ENCODE data around the gene ARHGAP32.

ARHGAP32 gene

GRCh38 chr11:129109701-129110100 lies 82.4 kb downstream of the ARHGAP32 start:
- no peak for DNase-seq (ENCODE audit: low spot score)

GRCh38 chr11:129106788-129107187 lies 85.3 kb downstream of the ARHGAP32 start:
- DNase-seq (ENCODE audit: low spot score), result no peak

DNA sequence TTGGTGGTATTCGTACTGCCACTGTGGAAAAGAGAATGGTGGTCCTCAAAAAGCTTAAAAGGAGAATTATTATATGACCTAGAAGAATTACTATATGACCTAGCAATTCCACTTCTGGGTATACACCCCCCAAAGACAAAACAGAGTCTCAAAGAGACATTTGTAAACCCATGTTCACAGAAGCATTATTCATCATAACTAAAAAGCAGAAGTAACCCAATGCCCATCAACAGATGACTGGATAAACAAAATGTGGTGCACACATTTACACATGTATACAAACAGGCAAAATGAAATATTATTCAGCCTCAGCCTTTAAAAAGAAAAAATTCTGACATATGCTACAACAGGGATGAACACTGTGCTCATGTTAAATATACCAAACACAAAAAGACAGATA lies 89.4 kb downstream of the ARHGAP32 start:
- DNase-seq (ENCODE audit: low spot score), result no peak

DNA sequence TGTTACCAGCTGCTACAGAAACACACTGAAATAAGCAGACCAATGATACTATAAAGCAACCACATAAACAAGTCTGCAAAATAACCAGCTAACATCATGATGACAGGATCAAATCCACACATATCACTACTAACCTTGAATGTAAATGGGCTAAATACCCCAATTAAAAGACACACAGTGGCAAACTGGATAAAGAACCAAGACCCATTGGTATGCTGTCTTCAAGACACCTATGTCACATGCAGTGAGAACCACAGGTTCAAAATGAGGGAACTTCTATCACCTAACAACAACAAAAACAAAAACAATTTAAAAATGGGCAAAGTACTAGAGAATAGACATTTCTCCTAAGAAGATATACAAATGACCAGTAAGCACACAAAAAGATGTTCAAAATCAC lies 89.9 kb downstream of the ARHGAP32 start:
- no peak for DNase-seq (ENCODE audit: low spot score)

GRCh38 chr11:129093283-129093682 lies 98.8 kb downstream of the ARHGAP32 start:
- no peak for DNase-seq (ENCODE audit: low spot score)

GRCh38 chr11:129090056-129090455 lies 102.1 kb downstream of the ARHGAP32 start:
- DNase-seq (ENCODE audit: low spot score), result no peak

DNA sequence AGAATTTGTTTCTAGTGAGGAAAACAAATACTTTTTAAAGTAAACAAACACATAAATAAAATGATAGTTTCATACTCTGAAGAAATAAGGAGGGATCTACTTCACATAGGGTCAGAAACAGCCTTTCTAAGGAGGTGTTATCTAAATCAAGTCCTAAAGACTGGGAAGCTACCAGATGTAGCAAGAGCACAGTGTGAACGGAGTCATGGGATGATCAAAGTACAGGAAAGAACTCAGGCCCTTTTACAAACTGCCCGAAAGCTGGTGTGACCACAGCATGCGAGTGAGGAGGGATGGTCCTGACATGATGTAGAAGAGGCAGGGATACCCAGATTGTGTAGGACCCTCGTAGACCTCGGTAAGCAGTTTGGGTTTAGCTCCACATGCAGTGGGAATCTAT lies 102.8 kb downstream of the ARHGAP32 start:
- no peak for DNase-seq (ENCODE audit: low spot score)

DNA sequence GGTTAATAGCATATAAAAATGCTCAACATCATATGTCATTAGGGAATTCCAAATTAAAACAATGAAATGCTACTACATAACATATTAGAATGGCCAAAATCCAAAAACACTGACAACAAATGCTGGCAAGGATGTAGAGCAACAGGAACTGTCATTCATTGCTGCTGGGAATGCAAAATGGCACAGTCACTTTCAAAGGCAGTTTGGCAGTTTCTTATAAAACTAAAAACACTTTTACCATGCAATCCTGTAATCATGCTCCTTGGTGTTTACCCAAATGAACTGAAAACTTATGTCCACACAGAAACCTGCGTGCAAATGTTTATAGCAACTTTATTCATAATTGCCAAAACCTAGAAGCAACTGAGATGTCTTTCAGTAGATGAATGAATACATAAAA lies 105.1 kb downstream of the ARHGAP32 start:
- no peak for DNase-seq (ENCODE audit: low spot score)

DNA sequence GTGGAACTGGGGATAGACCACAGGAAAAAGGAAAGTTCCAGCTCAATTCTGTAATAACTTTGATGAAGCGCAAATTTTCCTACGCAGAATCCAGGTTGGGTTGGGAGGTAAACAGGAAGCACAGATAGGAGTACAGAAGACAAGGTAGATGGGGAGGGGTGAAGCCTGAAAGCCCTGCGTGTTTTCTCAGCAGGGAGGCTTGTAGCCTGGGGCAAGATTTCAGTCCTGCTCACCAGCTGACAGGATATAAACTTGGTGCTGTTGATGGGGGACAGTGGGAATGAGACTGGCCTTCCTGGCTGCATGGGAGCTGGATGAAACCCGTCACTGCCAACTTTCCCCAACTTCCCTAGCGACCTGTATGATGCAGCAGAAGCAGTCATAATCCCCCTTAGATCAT lies 114.9 kb downstream of the ARHGAP32 start:
- no peak for DNase-seq (ENCODE audit: low spot score)

- DNase-seq (ENCODE audit: low spot score), result no peak
Measured at GRCh38 chr11:129075757-129076156, 116.4 kb downstream of the ARHGAP32 start.

- DNase-seq (ENCODE audit: low spot score), result no peak
Measured at GRCh38 chr11:129067454-129067853, 124.7 kb downstream of the ARHGAP32 start.

DNA sequence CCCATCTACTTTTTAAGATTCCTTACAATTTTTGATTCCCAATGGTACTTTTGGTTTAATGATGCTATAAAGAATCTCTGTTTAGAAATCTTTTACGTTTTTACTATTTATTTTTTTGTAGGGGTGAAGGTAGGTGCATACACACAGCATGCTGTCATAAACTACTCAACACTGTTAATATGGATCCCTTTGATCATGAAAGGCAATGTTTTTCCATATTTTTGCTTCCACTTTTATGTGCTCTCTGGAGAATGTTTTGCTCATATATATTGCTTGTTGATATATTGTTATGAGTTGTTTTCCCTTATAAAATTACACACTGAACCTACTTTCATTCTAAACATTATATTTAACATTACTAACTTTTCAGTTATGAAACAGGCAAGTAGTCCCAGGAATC lies 125.9 kb downstream of the ARHGAP32 start:
- no peak for DNase-seq (ENCODE audit: low spot score)

GRCh38 chr11:129063118-129063517 lies 129.0 kb downstream of the ARHGAP32 start:
- no peak for DNase-seq (ENCODE audit: low spot score)

DNA sequence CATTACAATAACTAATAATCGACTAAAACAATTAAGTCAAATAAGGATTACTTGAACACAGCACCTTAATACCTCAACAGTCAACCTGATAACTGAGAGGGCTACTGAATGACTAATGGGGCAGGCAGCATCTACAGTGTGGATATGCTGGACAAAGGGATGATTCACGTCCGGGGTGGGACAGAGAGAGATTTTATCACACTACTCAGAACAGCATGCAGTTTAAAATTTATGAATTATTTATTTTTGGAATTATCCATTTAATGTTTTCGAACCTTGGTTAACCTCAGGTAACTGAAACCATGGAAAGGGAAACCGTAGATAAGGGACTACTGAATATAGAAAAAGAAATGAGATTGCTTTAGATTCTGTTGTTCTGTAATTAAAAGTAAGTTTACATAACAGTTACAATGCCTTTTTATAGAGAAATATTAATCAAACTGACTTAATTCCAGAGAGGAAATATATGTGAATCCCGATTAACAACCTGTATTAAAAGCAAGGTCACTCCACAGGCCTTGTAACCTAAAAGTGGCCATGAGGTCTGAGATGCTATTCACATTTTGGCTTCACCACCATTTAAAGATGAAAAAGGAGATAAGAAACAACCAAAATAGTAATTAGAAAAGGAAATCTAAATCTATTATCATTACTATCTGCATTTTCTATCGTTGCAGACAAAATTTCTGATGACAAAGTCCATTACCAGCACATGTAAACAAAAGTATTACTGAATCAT lies 130.5 kb downstream of the ARHGAP32 start:
- no peak for DNase-seq (ENCODE audit: low spot score)

DNA sequence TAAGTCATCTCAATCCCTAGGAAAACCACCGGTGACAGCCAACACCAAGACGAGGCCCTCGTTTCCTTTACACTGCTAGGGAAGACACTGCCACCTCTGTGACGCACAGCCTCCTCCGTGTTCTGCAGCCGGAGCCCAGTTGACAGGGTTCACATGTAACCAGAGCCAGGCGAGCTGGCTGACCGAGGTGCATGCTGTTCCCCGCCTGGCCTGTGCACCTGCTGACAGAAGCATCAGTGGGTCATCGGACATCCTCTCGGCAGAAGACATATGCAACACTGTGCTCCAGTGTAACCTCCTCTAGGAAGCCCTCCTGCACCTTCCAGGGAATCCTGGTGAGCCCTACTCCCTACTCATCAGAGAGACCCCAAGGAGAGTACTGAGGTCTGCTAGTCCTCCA lies 135.2 kb downstream of the ARHGAP32 start:
- no peak for DNase-seq (ENCODE audit: low spot score)

DNA sequence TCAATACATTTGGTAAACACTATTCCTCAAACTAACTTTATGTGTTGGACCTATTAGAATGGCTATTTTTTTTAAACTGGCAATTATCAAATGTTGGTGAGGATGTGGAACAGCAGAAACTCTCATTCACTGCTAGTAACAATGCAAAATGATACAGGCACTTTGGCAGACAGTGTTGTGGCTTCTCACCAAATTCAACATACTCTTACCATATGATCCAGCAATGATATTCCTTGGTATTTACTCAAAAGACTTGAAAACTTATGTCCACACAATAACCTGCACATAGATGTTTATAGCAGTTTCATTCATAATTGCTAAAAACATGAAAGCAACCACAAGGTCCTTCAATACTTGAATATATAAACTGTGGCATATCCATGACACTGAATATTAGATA lies 136.9 kb downstream of the ARHGAP32 start:
- no peak for DNase-seq (ENCODE audit: low spot score)

- DNase-seq (ENCODE audit: low spot score), result no peak
Measured at GRCh38 chr11:129048911-129049310, 143.2 kb downstream of the ARHGAP32 start.

- no peak for DNase-seq (ENCODE audit: low spot score)
Measured at GRCh38 chr11:129045150-129045549, 147.0 kb downstream of the ARHGAP32 start.

- DNase-seq (ENCODE audit: low spot score), result no peak
Measured at GRCh38 chr11:129042503-129042902, 149.6 kb downstream of the ARHGAP32 start.

DNA sequence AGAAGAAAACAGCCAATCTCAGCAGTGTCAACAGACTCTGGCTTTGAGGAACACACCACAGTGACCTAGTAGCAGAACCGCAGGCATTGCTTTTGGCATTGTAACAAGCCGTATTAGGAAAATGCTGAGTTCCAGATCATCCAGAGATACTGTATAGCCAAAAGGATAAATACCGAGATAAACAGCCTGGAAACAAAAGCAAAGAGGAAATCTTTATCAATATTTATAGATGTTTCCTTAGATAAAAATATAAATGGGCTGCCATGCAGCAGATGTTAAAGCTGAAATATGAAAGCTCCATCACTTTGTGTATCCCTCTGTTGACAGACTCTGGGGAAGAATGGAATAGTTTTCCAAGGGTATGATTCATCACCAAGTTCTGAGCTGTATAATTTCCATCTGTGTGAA lies 150.5 kb downstream of the ARHGAP32 start:
- DNase-seq (ENCODE audit: low spot score), result no peak

- no peak for DNase-seq (ENCODE audit: low spot score)
Measured at GRCh38 chr11:129040934-129041333, 151.2 kb downstream of the ARHGAP32 start.

DNA sequence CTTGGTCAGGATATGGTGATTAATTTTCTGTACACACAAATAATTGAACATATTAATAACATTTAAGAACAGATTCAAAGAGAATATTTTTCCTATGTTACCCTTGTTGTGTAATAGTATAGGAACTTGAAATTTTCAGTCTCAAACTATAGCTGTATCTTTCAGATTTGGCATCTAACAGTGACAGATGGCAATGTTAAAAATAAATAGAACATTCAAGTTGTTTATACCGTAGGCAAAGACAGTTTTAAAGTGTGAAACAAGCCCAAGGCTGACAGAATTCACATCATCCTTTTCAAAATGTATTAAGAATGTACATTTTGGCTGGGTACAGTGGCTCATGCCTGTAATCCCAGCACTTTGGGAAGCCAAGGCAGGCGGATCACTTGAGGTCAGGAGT lies 156.9 kb downstream of the ARHGAP32 start:
- DNase-seq (ENCODE audit: low spot score), result no peak

- DNase-seq (ENCODE audit: low spot score), result no peak
Measured at GRCh38 chr11:129034001-129034400, 158.1 kb downstream of the ARHGAP32 start.

GRCh38 chr11:129023968-129024676 lies 168.0 kb downstream of the ARHGAP32 start:
- DNase-seq (ENCODE audit: low spot score), result no peak
